Small intestine (tissue), 7 donors: ENCODE results near the gene TBATA. TPM values are rescaled to one million over a fixed set of nuclear protein-coding genes. Genes with fewer than 3 reads are reported as not detected.
"Not testable (repeated sequence)": the region's sequence is repeated elsewhere in the genome, so short reads cannot be mapped to it uniquely, and the experiment has no call there.

Source experiments
- DNase-seq, 2 donors: peaks; one replicate each; pipeline versions ENCODE4 v3.0.0 to v3.0.0-alpha.2; 2013
- FAIRE-seq: peaks from 2 replicates; lab custom pipeline; 2012; peaks lifted over from hg19 to GRCh38; lab: Jason Lieb, UNC
- H3K27ac ChIP-seq, 3 donors: one replicate each; pipeline ENCODE4 v1.5.1; 2013; ENCODE audit warnings: low read length in 2 of 3, mild to moderate bottlenecking in 2 of 3, control low read depth in 1 of 3, inconsistent platforms in 1 of 3, low read depth in 1 of 3, moderate library complexity in 1 of 3
- H3K27me3 ChIP-seq, 3 donors: one replicate each; pipeline ENCODE4 v1.6.1; 2013; ENCODE audit warnings: low read length in 3 of 3, inconsistent platforms in 1 of 3; ENCODE audit not compliant: control insufficient read depth in 3 of 3, insufficient read depth in 3 of 3
- H3K36me3 ChIP-seq, 3 donors: one replicate each; pipeline ENCODE4 v1.6.1; 2013; ENCODE audit warnings: low read length in 3 of 3, inconsistent platforms in 1 of 3, low read depth in 1 of 3, mild to moderate bottlenecking in 1 of 3, moderate library complexity in 1 of 3; ENCODE audit not compliant: control insufficient read depth in 3 of 3, insufficient read depth in 2 of 3
- H3K4me1 ChIP-seq, 3 donors: one replicate each; pipeline ENCODE4 v1.6.1; 2013; ENCODE audit warnings: low read length in 2 of 3, inconsistent platforms in 1 of 3, low read depth in 1 of 3, mild to moderate bottlenecking in 1 of 3, moderate library complexity in 1 of 3; ENCODE audit not compliant: control insufficient read depth in 3 of 3, insufficient read depth in 2 of 3
- H3K4me3 ChIP-seq, 3 donors: one replicate each; pipeline ENCODE4 v1.5.1; 2013; ENCODE audit warnings: low read length in 3 of 3, control low read depth in 1 of 3, inconsistent platforms in 1 of 3, low read depth in 1 of 3, mild to moderate bottlenecking in 1 of 3, moderate library complexity in 1 of 3
- H3K9me3 ChIP-seq, 2 donors: one replicate each; pipeline ENCODE4 v1.6.1; 2013; ENCODE audit warnings: low read depth in 1 of 2, low read length in 1 of 2; ENCODE audit not compliant: control insufficient read depth in 2 of 2, insufficient read depth in 1 of 2
- WGBS, 3 donors: extraction: QIAGEN DNeasy Blood & Tissue Kit; methylation state at CpG; one replicate each; pipeline ENCODE4 v1.1.7; 2013; 5-methylcytosine and 5-hydroxymethylcytosine counted together
- polyA plus RNA-seq, 4 donors: library from polyadenylated mRNA; stranded (reverse) in 3 of 4; unstranded in 1 of 4; fragments of 200-250 nt in 3 of 4; fragments of 120-200 nt in 1 of 4; gene quantifications; one replicate each; pipeline versions ENCODE4 v1.2.1 to v1.2.3, GENCODE V29; 2013
- donor health status: healthy with polysubstance abuse.
- donor health status: control.
- donor health status: control.
- donor health status: Bipolar disorder and iron deficiency.
- donor health status: healthy.

TBATA gene
- polyA plus RNA-seq, 4 donors: 0.09 TPM; not detected in 3

- Histone ChIP-seq H3K36me3 (no peaks in the 10 kb centered on the region), H3K27ac (no peak overlapping the region), H3K4me1 (peaks cover 0 to 40% (median 0%) of the 10 kb centered on the region in 3 donors), H3K4me3 (no peak overlapping the region), H3K9me3 (no peaks in the 10 kb centered on the region), H3K27me3 (no peaks in the 10 kb centered on the region)
- 83 to 86% (median 85%) methylated on average over 12 to 14 of the region's 14 CpGs for WGBS, 3 donors
- DNase-seq (no peak), FAIRE-seq (no peak)
These were observed 11.0 kb downstream of the TBATA start for GRCh38 chr10:70773965-70774809.

- Histone ChIP-seq H3K9me3 (no peaks in the 10 kb centered on the region), H3K4me3 (no peak overlapping the region), H3K4me1 (peaks cover 0 to 33% (median 0%) of the 10 kb centered on the region in 3 donors), H3K27ac (no peak overlapping the region), H3K27me3 (no peaks in the 10 kb centered on the region), H3K36me3 (no peaks in the 10 kb centered on the region)
- FAIRE-seq (no peak), DNase-seq (no peak)
- 79 to 86% (median 79%) methylated on average over 9 of the region's 9 CpGs for WGBS, 3 donors
These were observed 11.7 kb downstream of the TBATA start for GRCh38 chr10:70773461-70773860.

GRCh38 chr10:70772627-70773026, 12.6 kb downstream of the TBATA start:
- no peaks in the 10 kb centered on the region for H3K9me3 ChIP-seq
- H3K4me1 ChIP-seq: peaks cover 0 to 24% (median 0%) of the 10 kb centered on the region in 3 donors
- no peaks in the 10 kb centered on the region for H3K36me3 ChIP-seq
- WGBS, 3 donors: 85 to 93% (median 89%) methylated on average over 4 of the region's 4 CpGs
- H3K27ac ChIP-seq: no peak overlapping the region
- DNase-seq (no peak), FAIRE-seq (no peak)
- no peak overlapping the region for H3K4me3 ChIP-seq
- no peaks in the 10 kb centered on the region for H3K27me3 ChIP-seq

- H3K9me3 ChIP-seq: no peaks in the 10 kb centered on the region
- WGBS, 3 donors: 78 to 83% (median 82%) methylated on average over 8 of the region's 8 CpGs
- DNase-seq: no peak
These were observed 13.6 kb downstream of the TBATA start for GRCh38 chr10:70771311-70772194.

GRCh38 chr10:70770516-70770915, 14.7 kb downstream of the TBATA start:
- H3K4me3 ChIP-seq, H3K36me3 ChIP-seq, DNase-seq, FAIRE-seq, H3K27ac ChIP-seq, H3K27me3 ChIP-seq, H3K9me3 ChIP-seq: not testable (repeated sequence)
- peaks cover 0 to 11% (median 0%) of the 10 kb centered on the region in 3 donors for H3K4me1 ChIP-seq
- WGBS, 3 donors: 79 to 91% (median 84%) methylated on average over 7 of the region's 7 CpGs

More at GRCh38 chr10:70771311-70772194, 13.6 kb downstream of the TBATA start:
- no peaks in the 10 kb centered on the region for H3K27me3 ChIP-seq
- no peak overlapping the region for H3K4me3 ChIP-seq
- peaks cover 0 to 14% (median 0%) of the 10 kb centered on the region in 3 donors for H3K4me1 ChIP-seq
- H3K36me3 ChIP-seq: no peaks in the 10 kb centered on the region
- no peak overlapping the region for H3K27ac ChIP-seq
- FAIRE-seq: no peak

GRCh38 chr10:70770001-70770400, 15.2 kb downstream of the TBATA start:
- peaks cover 0 to 10% (median 0%) of the 10 kb centered on the region in 3 donors for H3K4me1 ChIP-seq
- WGBS, 3 donors: 75 to 85% (median 81%) methylated on average over 2 of the region's 2 CpGs
- FAIRE-seq: no peak
- no peaks in the 10 kb centered on the region for H3K36me3 ChIP-seq
- H3K4me3 ChIP-seq: no peak overlapping the region
- no peaks in the 10 kb centered on the region for H3K27me3 ChIP-seq
- peak in 1 of 2 donors; percentile 50 for DNase-seq
- H3K9me3 ChIP-seq: peaks cover 0 to 12% of the 10 kb centered on the region in 2 donors
- no peak overlapping the region for H3K27ac ChIP-seq

- Histone ChIP-seq H3K4me1 (peaks cover 0 to 7% (median 0%) of the 10 kb centered on the region in 3 donors), H3K27me3 (no peaks in the 10 kb centered on the region), H3K27ac (no peak overlapping the region), H3K36me3 (no peaks in the 10 kb centered on the region), H3K9me3 (peaks cover 0 to 12% of the 10 kb centered on the region in 2 donors), H3K4me3 (no peak overlapping the region)
- WGBS, 3 donors: 82 to 87% (median 83%) methylated on average over 4 of the region's 4 CpGs
- FAIRE-seq (no peak), DNase-seq (no peak)
These were observed 16.1 kb downstream of the TBATA start for GRCh38 chr10:70769121-70769520.

GRCh38 chr10:70768026-70768685, 17.0 kb downstream of the TBATA start:
- H3K27me3 ChIP-seq, H3K4me1 ChIP-seq, FAIRE-seq, H3K4me3 ChIP-seq, H3K27ac ChIP-seq, DNase-seq, H3K36me3 ChIP-seq: not testable (repeated sequence)
- peaks cover 0 to 12% of the 10 kb centered on the region in 2 donors for H3K9me3 ChIP-seq
- 74 to 78% (median 75%) methylated on average over 6 of the region's 6 CpGs for WGBS, 3 donors
